COR-L47 (cell line): ENCODE results near the gene GOPC.
"Not testable (repeated sequence)": the region's sequence is repeated elsewhere in the genome, so short reads cannot be mapped to it uniquely, and the experiment has no call there.

Source experiments
- DNase-seq: peaks from one replicate; lab custom pipeline; 2025; lab: John Stamatoyannopoulos, UW

The GOPC gene

DNA sequence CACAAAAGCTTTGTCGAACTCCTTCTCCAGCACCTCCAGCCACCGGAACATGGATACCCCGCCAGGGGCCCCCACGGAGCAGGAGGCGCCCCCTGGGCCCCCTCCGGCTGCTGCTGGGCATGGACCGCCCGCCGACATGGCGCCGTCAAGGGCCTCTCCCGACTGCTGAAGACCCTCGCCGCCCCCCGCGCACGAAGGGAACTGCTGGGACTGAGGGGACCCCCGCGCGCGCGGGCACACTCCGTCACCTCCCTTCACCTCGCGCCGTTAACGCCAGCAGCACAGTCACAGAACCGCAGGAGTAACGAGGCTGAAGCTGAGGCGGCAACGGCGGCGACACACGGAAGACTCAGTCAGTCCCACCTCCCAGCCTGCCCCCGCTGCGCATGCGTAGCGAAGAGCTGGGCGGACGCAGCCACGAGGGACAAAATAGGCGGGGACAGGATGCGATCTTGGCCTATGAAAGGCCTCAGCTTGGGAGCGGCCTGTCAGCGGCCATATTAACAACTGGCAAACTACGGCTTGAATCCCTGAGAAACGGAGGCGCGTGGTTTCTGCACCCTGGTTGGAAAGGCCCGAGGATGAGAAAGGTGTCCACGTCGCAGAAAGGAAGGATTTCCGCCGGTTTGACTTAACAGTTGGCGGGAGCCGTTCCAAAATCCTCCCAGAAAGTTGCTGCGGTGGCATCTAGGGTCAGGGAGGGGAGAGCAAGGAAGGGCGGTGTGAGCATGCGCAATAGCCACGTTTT, at the start of gene GOPC:
TSS of gene GOPC (minus strand) at position 361 of the 748 bp plus-strand sequence. CDS start at position 138, 223 bp downstream.
- DNase-seq, result peak; percentile 83

DNA sequence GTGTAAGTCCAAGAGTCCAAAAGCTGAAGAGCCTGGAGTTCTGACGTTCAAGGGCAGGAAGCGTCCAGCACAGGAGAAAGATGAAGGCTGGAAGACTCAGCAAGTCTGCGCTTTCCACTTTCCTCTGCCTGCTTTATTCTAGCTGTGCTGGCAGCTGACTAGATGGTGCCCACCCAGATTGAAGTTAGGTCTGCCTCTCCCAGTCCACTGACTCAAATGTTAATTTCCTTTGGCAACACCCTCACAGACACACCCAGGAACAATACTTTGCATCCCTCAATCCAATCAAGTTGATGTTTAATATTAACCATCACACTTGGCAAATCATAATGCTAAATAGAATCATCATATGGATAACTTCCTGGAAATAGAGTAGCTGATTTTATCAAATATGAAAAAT, 49.7 kb upstream of the GOPC start:
- not testable (repeated sequence) for DNase-seq

DNA sequence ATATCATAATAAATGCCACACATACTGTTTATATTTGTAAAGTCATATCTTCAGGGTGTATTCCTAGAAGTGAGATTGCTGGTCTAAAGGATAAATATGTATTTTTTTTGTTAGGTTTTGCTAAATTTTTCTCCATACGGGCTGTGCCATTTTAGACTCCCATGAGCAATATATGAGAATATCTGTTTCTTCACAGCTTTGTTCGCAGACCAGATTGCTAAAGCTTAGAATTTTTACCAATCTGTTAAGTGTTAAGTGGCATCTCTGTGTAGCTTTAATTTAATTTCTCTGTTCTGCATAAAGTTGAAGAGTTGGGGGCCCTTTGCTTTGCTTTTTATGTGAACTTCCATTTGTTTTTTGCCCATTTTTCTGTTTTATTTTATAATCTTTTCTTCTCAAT, 40.7 kb upstream of the GOPC start:
- DNase-seq, result no peak

DNA sequence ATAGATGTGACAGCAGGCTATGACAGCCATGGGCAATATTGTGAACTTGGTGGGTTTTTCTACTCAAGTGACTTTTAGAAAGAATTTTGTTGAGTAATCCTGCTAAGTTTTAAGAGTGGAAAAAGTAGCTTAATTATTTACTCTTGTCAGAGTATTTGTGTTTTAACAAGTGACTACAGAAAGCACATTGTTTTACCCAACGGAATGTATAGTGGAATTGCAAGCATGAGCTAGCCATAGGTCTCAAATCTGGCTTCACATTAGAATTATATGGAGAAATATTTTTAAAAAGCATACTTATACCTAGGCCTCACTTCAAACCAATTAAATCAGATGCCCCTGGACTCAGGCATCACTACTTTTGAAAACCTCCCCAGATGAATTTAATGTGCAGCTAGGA, 35.5 kb upstream of the GOPC start:
- DNase-seq, result no peak

DNA sequence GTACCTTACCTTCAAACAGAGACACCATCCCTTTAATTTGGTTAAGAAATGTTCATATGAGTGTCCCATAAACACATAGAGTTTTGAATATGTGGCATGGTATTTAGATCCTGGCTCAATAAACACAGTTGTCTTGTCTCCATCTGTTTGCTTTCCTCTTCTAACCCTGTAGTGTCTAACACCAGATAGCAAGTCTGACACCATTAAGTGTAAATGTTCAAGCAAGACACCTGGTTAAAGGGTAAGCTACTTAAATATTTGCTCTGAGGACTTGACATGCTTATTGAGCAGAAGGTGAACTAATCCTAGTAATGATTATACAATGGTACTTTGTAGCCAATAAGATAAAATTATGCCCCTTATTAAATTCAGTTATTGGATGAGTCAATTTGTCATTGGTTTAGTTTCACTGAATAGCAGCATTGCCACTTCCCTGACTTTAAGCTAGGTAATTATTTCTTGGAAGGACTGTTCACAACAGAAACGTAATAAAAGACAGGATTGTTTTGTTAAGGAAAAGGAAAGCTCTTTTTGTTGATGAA, 26.9 kb upstream of the GOPC start:
- DNase-seq, result no peak

DNA sequence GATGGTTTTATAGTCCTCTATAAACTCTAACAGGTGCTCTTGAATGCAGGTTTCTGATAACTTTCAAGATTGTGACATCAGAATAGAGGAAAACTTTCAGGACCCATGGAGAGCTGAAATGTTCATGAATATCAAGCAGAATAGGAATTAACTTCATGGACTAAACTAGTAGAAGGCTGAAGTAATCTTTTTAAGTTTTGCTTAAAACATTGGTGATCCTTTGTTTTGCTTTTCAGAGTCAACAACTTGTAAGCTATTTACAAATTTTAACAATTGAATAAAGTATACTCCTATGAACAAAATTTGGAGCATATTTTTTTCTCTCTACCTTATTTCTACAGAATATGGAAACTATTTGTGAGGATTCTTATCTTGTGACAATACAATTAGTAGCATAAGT, 25.2 kb upstream of the GOPC start:
- DNase-seq, result no peak

DNA sequence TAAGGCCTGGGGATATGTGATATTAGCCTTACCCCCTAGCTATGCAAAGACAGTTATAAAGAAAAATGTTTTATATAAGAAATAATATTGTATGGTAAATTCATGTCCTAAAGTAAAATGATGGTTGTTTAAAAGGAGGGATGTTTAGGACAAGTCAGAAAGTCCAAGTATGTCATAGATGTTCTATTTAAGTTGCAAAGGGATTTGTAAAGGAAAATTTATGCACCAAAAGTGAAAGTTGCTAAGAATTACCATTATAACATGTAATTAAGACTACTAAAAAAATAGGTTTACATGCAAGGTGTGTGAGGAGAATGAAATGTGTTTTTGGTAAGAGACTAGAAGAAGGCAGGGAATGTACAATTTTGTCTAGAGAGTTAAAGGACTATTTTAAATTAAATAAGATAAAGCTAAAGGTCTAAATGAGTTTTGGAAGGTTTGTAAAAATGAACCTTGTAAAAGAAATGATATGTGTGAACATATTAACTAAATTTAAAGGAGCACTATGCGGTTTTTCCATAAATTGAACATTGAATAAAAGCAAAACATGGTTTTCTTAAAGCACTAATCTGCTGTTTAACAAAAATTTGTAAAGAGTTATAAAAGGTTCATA, 22.7 kb upstream of the GOPC start:
- no peak for DNase-seq

DNA sequence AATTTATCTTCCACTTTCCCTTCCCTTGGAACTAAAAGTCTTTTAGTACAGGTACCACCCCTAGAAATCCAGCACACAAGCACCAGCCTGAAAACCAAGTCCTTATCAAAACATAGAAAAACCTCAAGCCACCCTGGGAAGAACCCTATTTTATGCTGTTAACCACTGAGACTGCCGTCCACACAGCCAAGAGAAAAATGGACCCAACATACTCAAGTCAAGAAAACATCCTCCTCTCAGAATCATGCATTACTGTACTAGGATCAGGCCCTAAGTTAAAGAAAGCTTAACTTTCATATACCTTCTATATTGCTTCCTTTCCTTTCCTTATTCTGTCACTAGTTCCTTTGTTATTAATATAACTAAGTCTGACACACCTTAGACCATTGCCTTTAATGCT, 16.9 kb upstream of the GOPC start:
- DNase-seq, result no peak

DNA sequence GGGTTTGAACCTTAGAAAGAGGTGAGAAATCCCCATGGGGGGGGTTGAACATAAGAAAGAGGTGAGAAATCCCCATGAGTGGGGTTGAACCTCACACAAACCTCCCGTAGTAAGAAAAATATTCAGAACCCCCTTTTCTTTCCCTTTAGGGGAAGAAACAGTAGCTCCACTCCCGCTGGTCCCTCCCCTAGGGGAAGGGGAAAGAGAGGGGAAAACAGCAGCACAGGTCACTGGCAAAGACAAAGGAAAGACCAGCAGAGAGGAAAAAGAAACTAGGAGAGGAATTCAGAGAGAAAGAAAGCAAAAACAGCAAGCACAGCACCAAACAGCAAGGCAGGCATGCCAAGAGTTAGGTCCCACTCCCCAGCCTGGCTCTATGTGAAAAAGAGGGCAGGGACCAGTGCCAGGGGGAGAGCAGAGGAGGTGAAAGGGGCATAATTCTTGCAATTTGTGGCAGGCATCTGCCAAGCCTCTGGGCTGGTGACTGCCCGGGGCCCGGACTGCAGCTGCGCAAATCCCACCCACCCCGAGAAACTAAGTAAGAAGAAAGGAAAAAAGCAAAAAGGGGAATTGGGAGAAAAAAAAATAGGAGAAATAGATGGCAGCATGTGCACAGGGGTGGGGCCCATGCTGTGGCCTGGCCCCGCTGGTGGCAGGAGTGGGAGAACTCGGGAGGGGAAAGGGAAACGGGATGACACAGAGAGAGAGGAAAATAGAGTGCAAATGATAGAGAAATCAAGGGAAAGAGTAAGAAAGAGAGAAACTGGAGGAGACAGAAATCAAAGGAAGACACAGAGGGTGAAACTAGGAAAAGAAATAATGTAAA, 15.1 kb upstream of the GOPC start:
- DNase-seq, result no peak

DNA sequence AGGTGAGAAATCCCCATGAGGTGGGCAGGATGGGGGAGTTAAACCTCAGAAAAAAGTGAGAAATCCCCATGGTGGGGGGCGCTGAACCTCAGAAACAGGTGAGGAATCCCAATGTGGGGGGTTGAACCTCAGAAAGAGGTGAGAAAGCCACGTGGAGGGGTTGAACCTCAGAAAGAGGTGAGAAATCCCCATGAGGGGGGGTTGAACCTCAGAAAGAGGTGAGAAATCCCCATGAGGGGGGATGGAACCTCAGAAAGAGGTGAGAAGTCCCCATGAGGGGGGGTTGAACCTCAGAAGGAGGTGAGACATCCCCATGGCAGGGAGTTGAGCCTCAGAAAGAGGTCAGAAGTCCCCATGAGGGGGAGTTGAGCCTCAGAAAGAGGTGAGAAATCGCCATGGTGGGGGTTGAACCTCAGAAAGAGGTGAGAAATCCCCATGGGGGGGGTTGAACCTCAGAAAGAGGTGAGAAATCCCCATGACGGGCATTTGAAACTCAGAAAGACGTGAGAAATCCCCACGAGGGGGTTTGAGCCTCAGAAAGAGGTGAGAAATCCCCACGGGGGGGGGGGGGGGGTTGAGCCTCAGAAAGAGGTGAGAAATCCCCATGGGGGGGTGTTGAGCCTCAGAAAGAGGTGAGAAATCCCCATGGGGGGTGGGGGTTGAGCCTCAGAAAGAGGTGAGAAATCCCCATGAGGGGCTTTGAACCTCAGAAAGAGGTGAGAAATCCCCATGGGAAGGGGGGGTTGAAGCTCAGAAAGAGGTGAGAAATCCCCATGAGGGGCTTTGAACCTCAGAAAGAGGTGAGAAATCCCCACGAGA, 14.3 kb upstream of the GOPC start:
- DNase-seq, result no peak

DNA sequence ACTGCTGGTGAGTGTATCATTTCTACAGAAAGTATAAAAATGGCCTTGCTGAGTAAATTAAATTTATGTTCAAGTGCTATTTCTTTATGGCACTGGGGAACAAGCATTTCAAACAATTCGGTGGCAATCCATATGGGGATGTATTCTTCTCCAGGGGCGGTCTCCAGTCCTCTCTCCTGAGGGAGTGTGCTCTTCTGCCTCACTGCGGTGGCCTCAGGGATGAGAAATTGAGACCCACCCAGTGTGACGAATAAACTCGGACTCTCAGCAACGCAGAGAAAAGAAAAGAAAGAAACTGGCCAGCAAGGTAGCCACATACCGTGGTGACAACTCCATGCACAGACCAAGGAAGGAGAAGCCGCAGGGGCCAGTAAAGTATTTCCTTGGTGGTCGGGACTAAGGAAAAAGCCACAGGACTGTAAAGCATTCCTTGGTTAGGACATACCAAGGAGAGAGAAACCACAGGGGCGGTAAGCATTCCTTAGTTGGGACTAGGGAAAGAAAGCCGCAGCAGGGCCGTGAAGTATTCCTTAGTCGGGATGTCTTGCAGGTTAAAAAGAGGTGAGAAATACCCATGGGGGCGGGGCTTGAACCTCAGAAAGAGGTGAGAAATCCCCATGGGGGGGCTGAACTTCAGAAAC, 13.6 kb upstream of the GOPC start:
- no peak for DNase-seq

DNA sequence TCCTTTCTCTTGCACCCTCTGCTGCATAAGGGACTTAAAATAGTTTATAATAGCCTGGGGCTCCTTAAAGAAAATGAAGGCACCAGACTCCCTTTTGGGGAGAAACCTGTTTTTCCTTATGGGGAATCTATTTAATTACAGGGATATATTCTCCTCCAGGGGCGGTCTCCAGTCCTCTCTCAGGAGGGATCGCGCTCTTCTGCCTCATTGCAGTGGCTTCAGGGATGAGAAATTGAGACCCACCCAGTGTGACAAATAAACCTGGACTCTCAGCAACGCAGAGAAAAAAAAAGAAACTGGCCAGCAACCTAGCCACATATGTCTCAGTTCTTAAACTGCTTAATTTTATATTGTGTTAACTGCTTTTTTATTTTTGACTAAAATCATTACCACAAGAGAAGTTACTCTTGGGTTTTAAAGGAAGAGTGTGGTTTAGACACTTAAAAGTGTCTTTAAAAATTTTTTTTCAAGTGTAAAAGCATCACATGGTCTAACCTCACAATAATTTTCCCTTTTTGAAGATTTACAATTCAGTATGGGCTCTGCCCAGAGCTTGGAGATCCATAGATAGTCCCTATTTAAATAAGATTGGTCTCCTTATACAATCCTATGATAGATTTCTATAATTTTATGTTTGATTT, 11.7 kb upstream of the GOPC start:
- no peak for DNase-seq

DNA sequence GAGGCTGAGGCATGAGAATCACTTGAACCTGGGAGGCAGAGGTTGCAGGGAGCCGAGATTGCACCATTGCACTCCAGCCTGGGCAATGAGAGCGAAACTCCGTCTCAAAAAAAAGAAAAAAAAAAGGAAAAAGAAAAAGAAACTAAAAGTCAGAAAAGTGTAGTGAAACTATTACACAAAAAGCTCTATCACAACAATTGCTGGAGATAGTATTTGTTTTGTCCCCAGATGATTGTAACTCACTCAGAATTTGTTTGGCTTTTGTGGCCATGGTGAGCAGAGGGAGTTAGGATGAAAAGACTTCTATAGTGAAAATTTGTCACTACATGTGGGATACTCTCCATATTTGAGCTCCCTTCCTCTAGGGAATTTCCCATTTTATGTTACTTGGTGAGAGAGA, 5.2 kb upstream of the GOPC start:
- no peak for DNase-seq

DNA sequence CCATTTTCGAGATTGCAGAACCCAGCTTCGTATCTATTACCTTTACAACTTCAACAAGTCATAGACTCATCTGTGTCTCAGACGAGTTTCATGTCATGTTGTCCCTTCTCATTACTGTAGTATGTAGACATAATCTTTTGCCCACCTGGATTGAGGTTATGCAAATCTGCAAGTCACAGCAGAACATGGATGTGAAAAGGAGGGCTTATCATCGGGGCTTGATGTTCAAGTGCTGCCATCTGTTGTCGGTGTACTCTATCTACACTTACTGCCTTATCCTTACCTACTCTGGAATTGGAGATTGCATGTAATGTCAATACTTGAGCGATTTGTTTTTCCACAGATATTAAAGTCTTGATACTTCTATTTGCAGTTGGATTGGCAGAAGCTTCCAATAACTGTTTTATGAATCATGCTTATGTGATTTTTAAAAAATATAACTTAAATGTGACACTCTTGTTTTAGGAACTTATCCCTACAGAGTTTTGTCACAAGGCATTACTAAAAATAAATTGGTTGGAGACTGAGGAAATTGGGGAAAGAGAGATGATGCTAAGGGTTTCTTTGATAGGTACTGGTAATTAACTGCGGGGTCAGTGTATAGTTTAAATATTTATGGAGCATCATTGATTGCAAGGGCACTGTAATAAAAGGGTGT, 3.0 kb upstream of the GOPC start:
- peak; percentile 38 for DNase-seq

DNA sequence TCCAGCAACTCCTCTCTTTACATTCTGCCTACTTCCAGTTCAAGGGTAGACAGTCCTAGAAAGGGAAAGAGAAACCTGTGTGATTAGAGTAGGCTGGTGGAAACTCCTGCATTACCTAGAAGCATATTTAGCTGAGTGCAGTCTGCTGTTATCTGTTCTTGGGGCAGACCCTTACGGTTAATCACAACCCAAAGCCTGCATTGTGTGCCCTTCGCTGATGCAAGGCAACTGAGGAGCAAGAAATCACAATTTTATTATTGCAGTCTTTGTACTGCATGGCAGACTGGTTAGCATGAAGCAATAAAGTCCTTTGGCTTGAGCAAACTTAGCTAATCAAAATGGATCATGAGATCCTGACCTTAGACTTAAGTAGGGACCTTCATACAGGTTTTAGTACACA, 1.5 kb upstream of the GOPC start:
- no peak for DNase-seq

DNA sequence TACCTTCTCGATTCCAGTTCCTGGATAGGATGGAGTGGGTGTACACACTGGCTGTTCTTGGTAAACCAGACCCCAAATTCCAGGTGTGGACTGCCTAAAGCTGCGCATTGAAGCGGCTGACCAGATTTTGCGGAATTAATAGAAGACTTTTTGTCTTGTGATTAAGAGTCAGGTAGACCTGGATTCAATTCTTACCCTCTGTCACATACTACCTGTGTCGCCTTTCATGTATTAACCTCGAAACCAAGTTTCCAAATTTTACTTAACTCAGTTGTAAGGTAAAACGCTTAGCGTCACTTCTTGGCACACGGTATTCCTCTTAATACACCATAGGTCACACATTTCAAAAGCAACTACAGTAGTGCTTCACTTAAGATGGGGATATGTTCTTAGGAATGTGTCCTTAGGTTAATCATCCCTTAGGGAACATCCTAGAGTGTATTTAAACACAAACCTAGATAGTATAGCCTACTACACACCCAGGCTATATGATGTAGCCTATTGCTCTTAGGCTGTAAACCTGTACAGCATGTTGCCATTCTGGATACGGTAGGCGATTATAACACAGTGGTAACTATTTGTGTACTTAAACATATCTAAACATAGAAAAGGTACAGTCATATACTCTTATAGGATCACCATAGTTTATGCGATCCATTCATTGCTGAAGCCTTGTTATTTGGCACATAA, 733 bp upstream of the GOPC start:
- no peak for DNase-seq

DNA sequence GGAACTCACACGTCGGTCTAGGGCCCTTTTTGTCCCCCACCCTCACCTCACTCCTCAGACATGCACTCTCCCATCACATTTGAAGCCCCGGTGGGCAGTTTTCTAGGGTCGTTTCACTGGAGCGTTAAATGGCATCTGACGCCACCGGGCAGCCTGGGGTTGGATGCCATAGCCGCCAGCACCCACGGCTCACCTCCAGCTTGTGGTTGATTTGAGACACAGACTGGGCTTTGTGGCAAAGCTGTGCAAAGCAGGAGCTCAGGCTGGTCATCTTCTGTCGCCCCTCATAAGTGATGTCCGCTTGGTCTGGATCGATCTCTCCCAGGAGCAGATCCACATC, 530 bp downstream of the GOPC start:
- no peak for DNase-seq

DNA sequence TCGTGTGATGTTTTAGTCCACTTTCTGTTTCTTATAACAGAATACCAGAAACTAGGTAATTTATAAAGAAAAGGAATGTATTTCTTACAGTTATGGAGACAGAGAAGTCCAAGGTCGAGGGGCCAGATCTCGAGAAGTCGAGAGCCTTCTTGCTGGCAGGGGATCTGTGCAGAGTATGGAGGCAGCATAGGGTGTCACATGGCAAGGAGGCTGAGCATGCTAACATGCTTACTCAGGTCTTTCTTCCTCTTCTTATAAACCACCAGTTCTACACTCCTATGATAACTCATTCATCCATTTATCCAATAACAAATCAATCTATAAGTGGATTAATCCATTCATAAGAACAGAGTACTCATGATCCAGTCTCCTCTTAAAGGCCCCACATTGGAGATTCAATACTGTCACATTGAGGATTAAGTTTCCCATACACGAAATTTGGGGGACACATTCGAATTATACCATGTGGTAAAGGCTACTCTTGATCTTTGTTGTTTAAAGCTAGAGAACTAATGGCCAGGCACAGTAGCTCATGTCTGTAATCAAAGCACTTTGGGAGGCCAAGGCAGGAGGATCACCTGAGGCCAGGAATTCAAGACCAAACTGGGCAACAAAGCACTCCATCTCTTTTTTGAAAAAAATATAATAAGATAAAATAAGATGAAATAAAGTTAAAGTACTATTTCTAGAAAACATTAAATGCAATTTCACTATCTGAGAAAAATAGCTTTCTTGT, 2.1 kb downstream of the GOPC start:
- no peak for DNase-seq

DNA sequence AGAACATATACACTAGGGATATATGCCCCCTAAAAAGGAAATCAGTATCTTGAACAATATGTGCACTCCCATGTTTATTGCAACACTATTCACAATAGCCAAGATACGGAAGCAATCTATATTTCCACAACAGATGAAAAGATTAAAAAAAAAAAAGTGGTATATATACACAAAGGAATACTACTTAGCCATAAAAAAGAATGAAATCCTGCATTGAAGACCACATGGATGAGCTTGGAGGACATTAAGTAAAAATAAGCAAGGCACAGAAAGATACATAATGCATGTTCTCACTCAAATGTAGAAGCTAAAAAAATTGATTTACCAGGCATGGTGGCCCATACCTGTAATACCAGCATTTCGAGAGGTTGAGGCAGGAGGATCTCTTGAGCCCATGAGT, 4.6 kb downstream of the GOPC start:
- DNase-seq, result no peak
